ENCODE data around the gene MINDY3. TPM values are rescaled to one million over a fixed set of nuclear protein-coding genes. Genes with fewer than 3 reads are reported as not detected.

The MINDY3 gene
- polyA plus RNA-seq, 1 donor (not counting 4 experiments of a cell fraction or from before 2014, with no cell fraction given) = 22.1 TPM

DNA sequence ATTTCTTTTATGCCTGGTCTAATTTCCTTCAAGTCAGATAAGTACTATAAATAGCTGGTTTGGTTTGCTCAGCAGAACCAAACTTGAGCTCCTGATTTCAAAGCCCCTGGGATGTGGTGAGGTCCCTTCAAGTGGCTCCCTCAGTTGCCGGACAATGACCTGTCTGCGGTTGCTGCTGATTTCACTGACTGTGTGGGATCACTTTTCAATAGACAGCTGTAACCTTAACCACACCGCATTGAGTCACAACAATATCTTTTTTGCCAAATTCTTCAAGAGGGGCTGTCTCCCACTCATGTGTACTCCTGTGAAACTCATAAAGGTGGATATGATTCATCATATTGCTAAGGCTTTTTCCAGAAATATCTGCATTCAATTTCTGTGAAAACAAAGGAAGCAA lies 117.5 kb downstream of the MINDY3 start:
- no peak for DNase-seq (ENCODE audit: low read depth, low spot score)
- Histone ChIP-seq H3K9ac (ENCODE audit: control insufficient read depth, extremely low read depth, insufficient read depth, low read length) (no peak overlapping the region), H3K79me2 (ENCODE audit: control insufficient read depth, insufficient read depth, low read length) (no peaks in the 10 kb centered on the region), H3K9me3 (ENCODE audit: control insufficient read depth, low read depth, low read length) (no peaks in the 10 kb centered on the region), H3K4me1 (ENCODE audit: control insufficient read depth, extremely low read depth, insufficient read depth, low read length) (no peaks in the 10 kb centered on the region), H4K20me1 (ENCODE audit: control insufficient read depth, extremely low read depth, insufficient read depth, low read length) (no peaks in the 10 kb centered on the region), H3K36me3 (ENCODE audit: control insufficient read depth in 2 of 2, extremely low read depth in 1 of 2, insufficient read depth in 2 of 2, low read length in 2 of 2) (no peaks in the 10 kb centered on the region), H3K4me2 (ENCODE audit: control insufficient read depth, extremely low read depth, insufficient read depth, low read depth, low read length) (no peak overlapping the region), H3K9me1 (ENCODE audit: control insufficient read depth, extremely low read depth, insufficient read depth, low read length) (no peaks in the 10 kb centered on the region), H3K27me3 (ENCODE audit: control insufficient read depth, extremely low read depth, insufficient read depth, low read length) (no peaks in the 10 kb centered on the region), H2AFZ (ENCODE audit: control insufficient read depth, low read length) (no peak overlapping the region), H3K4me3 (ENCODE audit: control insufficient read depth in 2 of 3, extremely low read depth in 1 of 3, insufficient read depth in 2 of 3, low read depth in 1 of 3, low read length in 3 of 3) (no peak overlapping the region), H3K27ac (ENCODE audit: control insufficient read depth, insufficient read depth, low read length) (no peak overlapping the region)
- no peak for TF ChIP-seq EZH2 (IDR thresholded peaks at IDR 0.05; ENCODE audit: low read length)
- TF ChIP-seq, protein P1, sequence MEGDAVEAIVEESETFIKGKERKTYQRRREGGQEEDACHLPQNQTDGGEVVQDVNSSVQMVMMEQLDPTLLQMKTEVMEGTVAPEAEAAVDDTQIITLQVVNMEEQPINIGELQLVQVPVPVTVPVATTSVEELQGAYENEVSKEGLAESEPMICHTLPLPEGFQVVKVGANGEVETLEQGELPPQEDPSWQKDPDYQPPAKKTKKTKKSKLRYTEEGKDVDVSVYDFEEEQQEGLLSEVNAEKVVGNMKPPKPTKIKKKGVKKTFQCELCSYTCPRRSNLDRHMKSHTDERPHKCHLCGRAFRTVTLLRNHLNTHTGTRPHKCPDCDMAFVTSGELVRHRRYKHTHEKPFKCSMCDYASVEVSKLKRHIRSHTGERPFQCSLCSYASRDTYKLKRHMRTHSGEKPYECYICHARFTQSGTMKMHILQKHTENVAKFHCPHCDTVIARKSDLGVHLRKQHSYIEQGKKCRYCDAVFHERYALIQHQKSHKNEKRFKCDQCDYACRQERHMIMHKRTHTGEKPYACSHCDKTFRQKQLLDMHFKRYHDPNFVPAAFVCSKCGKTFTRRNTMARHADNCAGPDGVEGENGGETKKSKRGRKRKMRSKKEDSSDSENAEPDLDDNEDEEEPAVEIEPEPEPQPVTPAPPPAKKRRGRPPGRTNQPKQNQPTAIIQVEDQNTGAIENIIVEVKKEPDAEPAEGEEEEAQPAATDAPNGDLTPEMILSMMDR (optimal IDR thresholded peaks at IDR 0.05 in 1 of 3, IDR thresholded peaks at IDR 0.05 in 1 of 3, conservative IDR thresholded peaks at IDR 0.05 in 1 of 3; ENCODE audit: extremely low read depth in 1 of 3, insufficient read depth in 2 of 3, low read length in 3 of 3) = no peak
- FAIRE-seq = no peak
- dilution Hi-C loops (cut with MboI; ENCODE audit: extremely low pct_ligation_motif_present, low sequenced_read_pairs) = no loop called here

DNA sequence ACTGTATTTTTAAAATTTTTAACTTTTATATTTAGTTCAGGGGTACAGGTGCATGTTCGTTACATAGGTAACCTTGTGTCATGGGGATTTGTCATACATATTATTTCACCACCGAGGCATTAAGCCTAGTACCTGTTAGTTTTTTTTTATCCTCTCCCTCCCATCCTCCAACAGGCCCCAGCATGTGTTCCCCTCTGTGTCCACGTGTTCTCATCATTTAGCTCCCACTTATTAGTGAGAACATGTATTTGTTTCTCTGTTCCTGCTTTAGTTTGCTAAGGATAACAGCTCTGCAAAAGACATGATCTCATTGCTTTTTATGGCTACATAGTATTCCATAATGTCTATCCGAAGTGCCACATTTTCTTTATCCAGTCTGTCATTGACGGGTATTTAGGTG lies 118.2 kb downstream of the MINDY3 start:
- H3K27ac ChIP-seq (ENCODE audit: control insufficient read depth, insufficient read depth, low read length) = no peak overlapping the region
- no peak overlapping the region for H3K4me3 ChIP-seq (ENCODE audit: control insufficient read depth in 2 of 3, extremely low read depth in 1 of 3, insufficient read depth in 2 of 3, low read depth in 1 of 3, low read length in 3 of 3)
- no peaks in the 10 kb centered on the region for H3K4me1 ChIP-seq (ENCODE audit: control insufficient read depth, extremely low read depth, insufficient read depth, low read length)
- H3K9me3 ChIP-seq (ENCODE audit: control insufficient read depth, low read depth, low read length) = no peaks in the 10 kb centered on the region
- dilution Hi-C loops (cut with MboI; ENCODE audit: extremely low pct_ligation_motif_present, low sequenced_read_pairs) = no loop called here
- H3K79me2 ChIP-seq (ENCODE audit: control insufficient read depth, insufficient read depth, low read length) = no peaks in the 10 kb centered on the region
- H3K4me2 ChIP-seq (ENCODE audit: control insufficient read depth, extremely low read depth, insufficient read depth, low read depth, low read length) = no peak overlapping the region
- TF ChIP-seq EZH2 (IDR thresholded peaks at IDR 0.05; ENCODE audit: low read length) = no peak
- TF ChIP-seq, protein P1 (optimal IDR thresholded peaks at IDR 0.05 in 1 of 3, IDR thresholded peaks at IDR 0.05 in 1 of 3, conservative IDR thresholded peaks at IDR 0.05 in 1 of 3; ENCODE audit: extremely low read depth in 1 of 3, insufficient read depth in 2 of 3, low read length in 3 of 3) = no peak
- H3K9me1 ChIP-seq (ENCODE audit: control insufficient read depth, extremely low read depth, insufficient read depth, low read length) = no peaks in the 10 kb centered on the region
- no peak overlapping the region for H2AFZ ChIP-seq (ENCODE audit: control insufficient read depth, low read length)
- no peak for FAIRE-seq
- no peaks in the 10 kb centered on the region for H3K27me3 ChIP-seq (ENCODE audit: control insufficient read depth, extremely low read depth, insufficient read depth, low read length)
- no peaks in the 10 kb centered on the region for H3K36me3 ChIP-seq (ENCODE audit: control insufficient read depth in 2 of 2, extremely low read depth in 1 of 2, insufficient read depth in 2 of 2, low read length in 2 of 2)
- no peak overlapping the region for H3K9ac ChIP-seq (ENCODE audit: control insufficient read depth, extremely low read depth, insufficient read depth, low read length)
- no peaks in the 10 kb centered on the region for H4K20me1 ChIP-seq (ENCODE audit: control insufficient read depth, extremely low read depth, insufficient read depth, low read length)
- DNase-seq (ENCODE audit: low read depth, low spot score) = no peak

All from keratinocyte (primary cell).